ENCODE results near the gene ZSCAN12.
"Not testable (repeated sequence)": the region's sequence is repeated elsewhere in the genome, so short reads cannot be mapped to it uniquely, and the experiment has no call there.

Gene ZSCAN12

DNA sequence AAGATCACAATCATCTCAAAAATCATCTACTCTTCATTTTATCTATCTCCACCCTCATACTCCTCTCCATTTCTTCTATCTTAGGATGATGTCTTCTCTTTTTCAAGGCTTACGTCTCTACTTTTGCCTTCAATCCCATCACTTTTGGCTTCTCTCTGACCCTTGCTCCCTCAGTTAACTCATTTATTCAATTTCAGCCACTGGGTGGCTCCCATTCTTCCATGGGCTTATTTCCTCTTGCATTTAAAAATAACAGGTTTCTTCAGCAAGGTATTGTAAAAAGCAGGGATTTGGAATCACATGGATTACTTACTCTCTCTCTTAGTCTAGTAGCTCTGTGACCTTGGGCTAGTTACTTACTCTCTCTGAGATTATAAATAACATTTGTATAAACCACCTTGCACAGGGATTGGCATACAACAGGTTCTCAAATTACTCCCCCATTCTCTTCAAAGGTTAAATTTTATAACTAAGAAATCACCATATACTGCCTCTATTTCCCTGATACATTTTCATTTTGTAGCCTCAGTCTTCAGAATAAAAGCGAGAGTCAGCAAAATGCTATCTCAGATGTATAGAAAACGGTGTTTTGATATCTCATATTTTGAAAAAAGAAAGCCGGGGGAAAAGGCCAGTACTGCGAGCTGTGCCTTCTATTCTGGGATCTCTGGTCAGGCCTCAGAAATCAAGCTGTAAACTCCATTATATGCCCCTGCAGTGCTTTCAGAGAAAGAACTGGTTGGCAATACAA, 5.5 kb downstream of the ZSCAN12 start:
- DNase-seq = no peak

- no peak for DNase-seq
Measured at GRCh38 chr6:28390688-28391087, 8.9 kb downstream of the ZSCAN12 start.

DNA sequence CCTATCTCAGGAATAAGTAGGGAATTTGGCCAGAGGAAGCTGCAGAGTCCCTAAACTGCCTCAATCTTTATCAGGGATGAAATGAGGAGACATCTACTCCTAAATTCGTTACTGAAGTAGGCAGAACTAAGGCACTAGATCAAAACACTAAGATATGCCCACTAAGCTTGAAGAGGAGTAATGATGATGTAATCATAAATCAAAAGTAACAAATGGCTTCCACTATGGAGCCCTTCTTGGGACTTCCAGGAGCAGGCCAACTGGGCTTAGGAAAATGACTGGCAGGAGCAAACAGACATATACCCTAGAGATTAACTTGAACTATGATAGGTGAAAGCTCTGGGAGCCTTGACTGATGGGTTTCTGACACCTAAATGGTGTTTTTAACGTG, 15.4 kb downstream of the ZSCAN12 start:
- DNase-seq = no peak

GRCh38 chr6:28383235-28384142, 16.1 kb downstream of the ZSCAN12 start:
- no peak for DNase-seq

- no peak for DNase-seq
Measured at GRCh38 chr6:28380381-28380780, 19.2 kb downstream of the ZSCAN12 start.

DNA sequence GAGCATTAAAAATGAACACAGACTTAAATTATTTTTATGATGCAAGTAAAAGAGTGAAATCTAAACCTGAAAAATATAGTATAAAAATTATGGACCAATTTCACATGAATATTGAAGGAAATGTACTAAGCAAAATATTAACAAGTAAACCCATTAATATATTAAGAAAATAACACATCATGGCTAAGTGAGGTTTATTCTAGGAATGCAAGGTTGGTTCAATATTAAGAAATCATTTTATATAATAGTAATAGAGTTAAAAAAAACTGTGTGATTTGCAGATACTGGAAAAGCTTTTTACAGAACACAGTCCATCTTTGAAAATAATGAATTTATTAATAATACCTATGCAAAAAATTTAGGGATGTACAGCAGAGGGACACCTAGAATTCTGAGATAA, 20.9 kb downstream of the ZSCAN12 start:
- DNase-seq = no peak

DNA sequence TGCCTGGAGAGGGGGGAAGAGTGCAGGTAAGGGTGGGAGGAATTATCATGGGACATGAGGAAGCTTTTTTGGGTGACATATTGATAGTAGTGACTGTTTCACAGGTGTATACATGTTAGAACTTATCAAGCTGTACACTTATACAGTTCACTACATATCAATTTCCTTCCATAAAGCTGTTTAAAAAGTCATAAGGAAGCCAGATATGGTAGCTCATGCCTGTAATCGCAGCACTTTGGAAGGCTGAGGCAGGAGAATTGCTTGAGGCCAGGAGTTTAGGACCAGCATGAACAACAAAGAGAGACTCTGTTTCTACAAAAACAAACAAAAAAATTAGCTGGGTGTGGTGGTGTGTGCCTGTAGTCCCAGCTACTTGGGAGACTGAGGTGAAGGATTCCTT, 21.7 kb downstream of the ZSCAN12 start:
- no peak for DNase-seq

GRCh38 chr6:28373925-28374324, 25.6 kb downstream of the ZSCAN12 start:
- DNase-seq = no peak

DNA sequence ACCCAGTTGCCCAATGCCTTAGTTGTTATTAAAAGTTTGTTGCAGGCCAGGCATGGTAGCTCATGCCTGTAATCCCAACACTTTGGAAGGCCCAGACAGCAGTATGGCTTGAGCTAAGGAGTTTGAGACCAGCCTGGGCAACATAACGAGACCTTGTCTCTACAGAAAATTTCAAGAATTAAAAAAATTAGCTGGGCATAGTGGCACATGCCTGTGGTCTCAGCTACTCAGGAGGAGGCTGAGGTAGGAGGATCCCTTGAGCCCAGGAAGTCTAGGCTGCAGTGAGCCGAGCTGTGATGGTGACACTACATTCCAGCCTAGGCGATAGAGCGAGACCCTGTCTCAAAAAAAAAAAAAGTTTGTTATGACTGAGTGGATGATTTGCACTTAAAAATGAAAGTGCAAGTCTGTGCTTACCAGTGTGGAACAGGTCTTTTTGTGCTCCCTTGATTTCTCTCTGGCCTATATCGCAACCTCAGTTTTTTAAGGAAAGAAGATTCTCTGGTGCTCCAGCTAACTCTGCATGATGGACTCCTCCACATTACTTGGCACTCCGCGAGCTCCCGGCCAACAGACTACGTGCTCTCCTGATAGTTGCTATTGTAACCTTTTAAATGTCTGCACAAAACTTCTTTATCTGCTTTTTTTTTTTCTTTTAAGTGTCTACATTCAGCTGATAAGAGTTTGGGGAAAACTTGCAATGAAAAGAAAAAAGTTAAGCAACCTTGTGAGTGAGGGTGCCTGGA, 27.7 kb downstream of the ZSCAN12 start:
- DNase-seq = no peak

DNA sequence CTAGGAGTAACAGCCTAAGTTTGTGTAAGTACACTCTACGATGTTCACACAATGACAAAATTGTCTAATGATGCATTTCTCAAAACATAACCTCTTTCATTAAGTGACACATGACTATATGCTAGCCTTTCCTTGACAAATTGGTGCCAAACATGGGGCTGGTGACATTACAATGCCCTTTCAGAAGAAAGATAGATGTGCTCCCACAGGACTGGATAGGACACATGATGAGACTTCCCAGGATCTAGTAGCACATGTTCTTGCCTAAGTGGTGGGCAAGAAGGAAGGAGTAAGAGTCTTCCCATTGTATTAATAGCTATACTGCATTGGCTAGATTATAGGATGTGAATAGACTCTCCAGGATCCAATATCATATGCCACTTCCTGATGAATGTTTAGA, 28.3 kb downstream of the ZSCAN12 start:
- no peak for DNase-seq

DNA sequence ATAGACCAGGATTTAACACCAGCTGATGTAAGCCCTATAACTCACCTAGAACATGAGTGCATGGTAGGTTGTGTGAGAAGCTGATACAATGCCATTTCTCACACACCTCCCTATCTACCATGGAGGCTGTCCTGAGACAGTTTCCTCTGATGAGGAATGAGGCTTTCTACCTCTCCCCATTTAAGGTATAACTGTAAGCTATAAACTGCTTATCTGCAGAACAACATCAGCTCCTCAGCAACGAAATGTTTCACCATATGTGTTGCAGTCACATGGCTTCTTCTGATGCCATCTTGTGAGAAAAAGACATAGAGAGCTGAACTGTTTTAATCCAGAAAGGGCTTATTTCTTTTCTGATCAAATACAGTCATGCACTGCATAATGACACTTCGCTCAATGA, 29.1 kb downstream of the ZSCAN12 start:
- DNase-seq = no peak

DNA sequence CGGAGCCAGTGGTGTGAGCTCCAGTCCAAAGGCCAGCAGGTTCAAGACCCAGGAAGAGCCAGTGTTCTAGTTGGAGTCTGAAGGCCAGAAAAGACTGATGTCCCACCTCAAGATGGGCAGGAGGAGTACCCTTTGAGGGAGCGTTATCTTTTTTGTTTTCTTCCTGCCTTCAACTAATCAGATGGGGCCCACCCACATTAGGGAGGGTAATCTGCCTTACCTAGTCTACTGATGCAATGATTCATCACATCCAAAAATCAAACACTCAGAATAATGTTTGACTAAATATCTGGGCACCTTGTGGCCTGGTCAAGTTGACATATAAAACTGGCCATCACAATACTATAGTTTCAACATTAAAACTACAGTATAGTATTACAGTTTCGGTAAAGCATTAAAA, 30.1 kb downstream of the ZSCAN12 start:
- DNase-seq = no peak

- no peak for DNase-seq
Measured at GRCh38 chr6:28368522-28368921, 31.0 kb downstream of the ZSCAN12 start.

GRCh38 chr6:28365590-28365989, 34.0 kb downstream of the ZSCAN12 start:
- DNase-seq = not testable (repeated sequence)

GRCh38 chr6:28360961-28361360, 38.6 kb downstream of the ZSCAN12 start:
- DNase-seq = no peak

- not testable (repeated sequence) for DNase-seq
Measured at GRCh38 chr6:28359562-28359961, 40.0 kb downstream of the ZSCAN12 start.

DNA sequence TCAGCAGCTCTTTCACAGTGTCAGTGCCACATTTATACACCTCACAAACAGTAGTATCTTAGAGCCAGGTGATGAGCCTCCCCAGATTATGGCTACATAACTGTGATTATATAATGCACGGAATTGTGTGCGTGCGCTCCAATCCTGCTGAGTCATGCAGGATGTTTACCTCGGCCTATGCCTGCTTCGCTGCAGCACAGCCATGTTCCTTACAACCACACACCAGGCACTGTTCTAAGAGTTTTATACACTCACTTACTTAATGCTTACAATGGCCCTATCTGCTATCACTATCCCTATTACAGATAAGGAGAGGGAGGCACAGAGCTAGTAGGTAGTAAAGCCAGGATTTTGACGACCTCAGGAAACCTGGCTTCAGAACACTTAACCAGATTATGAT, 42.5 kb downstream of the ZSCAN12 start:
- no peak for DNase-seq

DNA sequence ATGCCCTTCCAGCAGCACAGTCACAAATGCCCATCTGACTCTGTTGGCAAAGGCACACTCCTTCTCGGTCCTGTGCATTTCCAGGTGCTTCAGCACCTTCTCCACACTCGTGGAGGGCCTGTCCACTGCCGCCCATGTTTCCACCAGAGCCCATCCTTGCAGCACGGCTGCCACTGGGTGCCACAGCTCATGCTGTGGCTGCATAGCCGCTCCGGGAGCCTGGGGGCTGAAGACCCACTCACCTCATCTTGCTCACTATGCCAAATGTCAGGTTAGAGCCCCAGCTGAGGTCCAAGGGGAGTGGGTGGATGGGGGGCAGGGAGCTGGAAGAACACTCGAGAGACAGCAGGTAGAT, 42.9 kb downstream of the ZSCAN12 start:
- no peak for DNase-seq

- peak; percentile 42 for DNase-seq
Measured at GRCh38 chr6:28355743-28356665, 43.5 kb downstream of the ZSCAN12 start.

DNA sequence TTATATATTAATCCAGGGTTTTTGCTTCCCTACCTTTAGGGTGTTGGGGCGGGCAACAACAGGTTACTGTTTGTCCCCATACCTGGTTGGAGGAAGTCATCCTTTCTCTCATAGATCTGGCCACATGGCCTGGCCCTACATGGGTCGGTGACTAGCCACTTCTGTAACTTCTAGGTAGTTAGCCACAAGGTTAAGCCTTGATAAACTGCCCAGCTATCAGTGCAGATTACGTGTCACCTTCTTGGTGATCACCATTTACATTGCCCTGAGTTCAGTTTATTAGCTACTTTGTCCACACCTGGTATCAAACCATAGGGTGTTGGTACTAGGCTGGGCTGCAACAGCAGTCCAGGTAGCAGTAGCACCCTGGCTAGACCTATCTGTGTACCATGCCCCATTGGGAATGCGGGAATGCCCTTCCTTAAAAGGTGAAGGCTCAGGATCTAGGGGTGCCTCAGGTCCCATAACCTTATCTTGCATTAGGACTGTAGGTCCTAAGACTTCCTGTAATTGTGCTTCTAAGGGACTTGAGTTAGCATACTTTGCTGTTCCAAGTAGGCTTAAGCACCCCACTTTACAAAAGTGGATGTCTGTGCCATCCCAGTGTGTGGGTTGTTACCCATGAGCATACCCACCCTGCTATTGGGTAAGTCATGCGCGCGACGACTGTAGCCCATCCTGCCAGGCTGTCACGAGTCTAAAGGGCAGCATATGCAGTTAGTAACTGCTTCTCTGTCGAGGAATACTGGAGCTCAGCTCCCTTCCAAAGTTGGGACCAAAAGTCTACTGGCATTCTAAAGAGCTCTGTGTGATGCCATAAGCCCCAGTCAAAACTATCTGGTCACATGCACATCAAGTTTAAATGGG, 44.6 kb downstream of the ZSCAN12 start:
- DNase-seq = no peak

GRCh38 chr6:28353981-28354676, 45.4 kb downstream of the ZSCAN12 start:
- no peak for DNase-seq

Data from NCI-H187 treated with DMSO at 0.1 percent for 48 hours (cell line).